Measurements from ENCODE around the gene MED13.

GRCh38 chr17:62070900-62071299, 5.8 kb upstream of the MED13 start:
- TF ChIP-seq EZH2 (IDR thresholded peaks at IDR 0.05; ENCODE audit: low read length) = no peak
- TF ChIP-seq CTCF (optimal IDR thresholded peaks at IDR 0.05 in 1 of 3, IDR thresholded peaks at IDR 0.05 in 1 of 3, conservative IDR thresholded peaks at IDR 0.05 in 1 of 3; ENCODE audit: extremely low read depth in 1 of 3, insufficient read depth in 2 of 3, low read length in 3 of 3) = no peak

Data from keratinocyte (primary cell).